HL-60 (cell line): ENCODE measurements around the gene LRMDA.

Source experiments
- TF ChIP-seq, protein P1 (sequence below): IDR thresholded peaks from one replicate; pipeline ENCODE4 v1.5.1; 2011; ENCODE audit warnings: low read length, control low read depth, inconsistent platforms; ENCODE audit not compliant: insufficient read depth
- TF ChIP-seq, protein P2 (sequence below): IDR thresholded peaks from 2 replicates; pipeline ENCODE4 v1.6.1; 2012; ENCODE audit warnings: low read depth; ENCODE audit not compliant: insufficient replicate concordance

DNA sequence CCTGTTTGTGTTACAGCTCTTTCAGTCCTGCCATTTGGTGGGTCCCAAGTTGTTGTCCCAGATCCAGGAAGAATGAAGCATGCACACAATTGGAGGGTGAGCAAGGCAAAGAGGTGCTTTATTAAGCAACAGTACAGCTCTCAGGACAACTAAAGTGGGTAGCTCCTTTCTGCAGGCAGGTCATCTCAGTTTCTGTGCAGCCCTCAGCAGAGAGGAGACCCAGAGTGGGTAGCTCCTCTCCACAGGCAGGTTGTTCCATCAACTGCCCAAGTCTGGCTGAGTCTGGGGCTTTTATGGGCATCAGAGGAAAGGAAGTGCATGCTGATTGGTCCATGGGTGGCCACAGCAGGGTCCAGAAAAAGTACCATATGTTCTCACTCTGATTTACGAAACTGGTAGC lies 624.5 kb downstream of the LRMDA start:
- TF ChIP-seq, protein P1, sequence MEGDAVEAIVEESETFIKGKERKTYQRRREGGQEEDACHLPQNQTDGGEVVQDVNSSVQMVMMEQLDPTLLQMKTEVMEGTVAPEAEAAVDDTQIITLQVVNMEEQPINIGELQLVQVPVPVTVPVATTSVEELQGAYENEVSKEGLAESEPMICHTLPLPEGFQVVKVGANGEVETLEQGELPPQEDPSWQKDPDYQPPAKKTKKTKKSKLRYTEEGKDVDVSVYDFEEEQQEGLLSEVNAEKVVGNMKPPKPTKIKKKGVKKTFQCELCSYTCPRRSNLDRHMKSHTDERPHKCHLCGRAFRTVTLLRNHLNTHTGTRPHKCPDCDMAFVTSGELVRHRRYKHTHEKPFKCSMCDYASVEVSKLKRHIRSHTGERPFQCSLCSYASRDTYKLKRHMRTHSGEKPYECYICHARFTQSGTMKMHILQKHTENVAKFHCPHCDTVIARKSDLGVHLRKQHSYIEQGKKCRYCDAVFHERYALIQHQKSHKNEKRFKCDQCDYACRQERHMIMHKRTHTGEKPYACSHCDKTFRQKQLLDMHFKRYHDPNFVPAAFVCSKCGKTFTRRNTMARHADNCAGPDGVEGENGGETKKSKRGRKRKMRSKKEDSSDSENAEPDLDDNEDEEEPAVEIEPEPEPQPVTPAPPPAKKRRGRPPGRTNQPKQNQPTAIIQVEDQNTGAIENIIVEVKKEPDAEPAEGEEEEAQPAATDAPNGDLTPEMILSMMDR, result no peak
- TF ChIP-seq, protein P2, sequence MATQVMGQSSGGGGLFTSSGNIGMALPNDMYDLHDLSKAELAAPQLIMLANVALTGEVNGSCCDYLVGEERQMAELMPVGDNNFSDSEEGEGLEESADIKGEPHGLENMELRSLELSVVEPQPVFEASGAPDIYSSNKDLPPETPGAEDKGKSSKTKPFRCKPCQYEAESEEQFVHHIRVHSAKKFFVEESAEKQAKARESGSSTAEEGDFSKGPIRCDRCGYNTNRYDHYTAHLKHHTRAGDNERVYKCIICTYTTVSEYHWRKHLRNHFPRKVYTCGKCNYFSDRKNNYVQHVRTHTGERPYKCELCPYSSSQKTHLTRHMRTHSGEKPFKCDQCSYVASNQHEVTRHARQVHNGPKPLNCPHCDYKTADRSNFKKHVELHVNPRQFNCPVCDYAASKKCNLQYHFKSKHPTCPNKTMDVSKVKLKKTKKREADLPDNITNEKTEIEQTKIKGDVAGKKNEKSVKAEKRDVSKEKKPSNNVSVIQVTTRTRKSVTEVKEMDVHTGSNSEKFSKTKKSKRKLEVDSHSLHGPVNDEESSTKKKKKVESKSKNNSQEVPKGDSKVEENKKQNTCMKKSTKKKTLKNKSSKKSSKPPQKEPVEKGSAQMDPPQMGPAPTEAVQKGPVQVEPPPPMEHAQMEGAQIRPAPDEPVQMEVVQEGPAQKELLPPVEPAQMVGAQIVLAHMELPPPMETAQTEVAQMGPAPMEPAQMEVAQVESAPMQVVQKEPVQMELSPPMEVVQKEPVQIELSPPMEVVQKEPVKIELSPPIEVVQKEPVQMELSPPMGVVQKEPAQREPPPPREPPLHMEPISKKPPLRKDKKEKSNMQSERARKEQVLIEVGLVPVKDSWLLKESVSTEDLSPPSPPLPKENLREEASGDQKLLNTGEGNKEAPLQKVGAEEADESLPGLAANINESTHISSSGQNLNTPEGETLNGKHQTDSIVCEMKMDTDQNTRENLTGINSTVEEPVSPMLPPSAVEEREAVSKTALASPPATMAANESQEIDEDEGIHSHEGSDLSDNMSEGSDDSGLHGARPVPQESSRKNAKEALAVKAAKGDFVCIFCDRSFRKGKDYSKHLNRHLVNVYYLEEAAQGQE, result no peak
